Activated CD8-positive, alpha-beta memory T cell treated with anti-CD3 and anti-CD28 coated beads for 4 hours (primary cell): ENCODE data around the gene ITPKC.

Source experiments
- DNase-seq, 2 donors: peaks; one replicate each; pipeline ENCODE4 v3.0.0-alpha.2; 2020; ENCODE audit warnings: low read depth in 2 of 2

ITPKC gene

DNA sequence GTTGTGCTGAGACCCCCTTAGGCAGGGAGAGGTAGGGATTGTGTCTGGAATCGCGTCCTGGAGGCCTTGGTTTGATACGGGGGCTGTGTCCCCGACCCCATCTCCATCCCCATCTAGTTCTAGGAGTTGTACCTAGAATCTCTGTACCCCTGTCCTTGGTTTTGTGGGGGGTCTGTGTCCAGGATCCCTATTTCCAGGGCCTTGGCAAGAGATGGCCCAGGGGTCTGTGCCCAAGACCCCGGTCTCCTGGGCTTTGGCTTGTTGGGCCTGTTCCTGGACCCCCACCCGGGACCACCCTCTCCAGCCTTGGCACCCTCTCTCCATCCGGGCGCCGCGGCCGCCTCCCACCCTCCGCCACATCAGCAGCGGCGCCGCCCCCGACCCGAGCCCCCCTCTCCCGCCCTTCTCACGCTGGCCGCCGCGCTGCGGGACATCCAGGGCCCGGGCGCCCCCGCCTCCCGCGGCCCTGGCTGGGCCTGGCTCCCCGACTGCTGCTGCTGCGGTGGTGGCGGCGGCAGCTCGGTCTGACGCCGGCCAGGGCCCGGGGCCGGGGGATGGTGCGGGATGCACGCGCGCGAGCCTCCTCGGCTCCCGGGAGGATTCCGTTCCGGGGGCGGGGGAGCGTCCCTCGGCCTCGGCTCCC lies 26.7 kb upstream of the ITPKC start, which contains the start of gene NUMBL:
Gene NUMBL (minus strand): TSS at position 602 of the 643 bp plus-strand sequence. CDS start 168 bp downstream, at position 434.
- DNase-seq: no peak

DNA sequence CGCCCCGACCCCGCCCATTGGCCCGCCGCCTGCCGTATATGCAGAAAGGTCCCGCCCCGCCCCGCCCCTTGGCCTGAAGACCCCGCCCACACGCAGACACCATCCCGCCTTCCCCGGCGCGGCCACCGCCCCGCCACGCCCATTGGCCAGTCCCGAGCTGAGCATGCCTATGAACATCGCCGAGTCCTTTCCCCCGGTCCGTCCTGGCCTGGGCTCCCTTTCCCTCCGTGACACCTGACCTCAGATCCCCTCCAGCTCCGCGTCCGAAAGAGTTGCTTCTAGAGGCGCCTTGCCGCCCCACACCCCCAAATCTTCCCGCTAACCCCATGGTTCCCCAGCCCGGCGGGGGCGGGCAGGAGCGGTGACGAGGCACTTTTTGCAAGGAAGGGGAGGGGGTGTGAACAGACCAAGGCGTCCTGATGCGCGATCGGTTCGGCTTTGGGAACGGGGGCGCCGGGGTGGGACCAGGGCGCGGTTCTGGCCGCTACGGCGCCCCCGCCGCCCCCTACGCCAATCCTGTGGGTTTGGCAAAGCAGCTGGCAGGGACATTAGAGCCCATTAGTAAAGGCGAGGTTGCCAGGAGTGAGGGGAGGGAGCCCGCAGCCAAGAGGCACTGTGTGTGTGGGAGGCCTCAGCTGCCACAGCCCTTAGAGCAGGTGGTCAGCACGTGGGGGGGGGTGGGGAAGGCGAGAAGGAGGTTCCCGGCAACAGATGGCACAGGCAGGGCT lies 26.1 kb upstream of the ITPKC start:
- peak; percentile 76 to 78 for DNase-seq

DNA sequence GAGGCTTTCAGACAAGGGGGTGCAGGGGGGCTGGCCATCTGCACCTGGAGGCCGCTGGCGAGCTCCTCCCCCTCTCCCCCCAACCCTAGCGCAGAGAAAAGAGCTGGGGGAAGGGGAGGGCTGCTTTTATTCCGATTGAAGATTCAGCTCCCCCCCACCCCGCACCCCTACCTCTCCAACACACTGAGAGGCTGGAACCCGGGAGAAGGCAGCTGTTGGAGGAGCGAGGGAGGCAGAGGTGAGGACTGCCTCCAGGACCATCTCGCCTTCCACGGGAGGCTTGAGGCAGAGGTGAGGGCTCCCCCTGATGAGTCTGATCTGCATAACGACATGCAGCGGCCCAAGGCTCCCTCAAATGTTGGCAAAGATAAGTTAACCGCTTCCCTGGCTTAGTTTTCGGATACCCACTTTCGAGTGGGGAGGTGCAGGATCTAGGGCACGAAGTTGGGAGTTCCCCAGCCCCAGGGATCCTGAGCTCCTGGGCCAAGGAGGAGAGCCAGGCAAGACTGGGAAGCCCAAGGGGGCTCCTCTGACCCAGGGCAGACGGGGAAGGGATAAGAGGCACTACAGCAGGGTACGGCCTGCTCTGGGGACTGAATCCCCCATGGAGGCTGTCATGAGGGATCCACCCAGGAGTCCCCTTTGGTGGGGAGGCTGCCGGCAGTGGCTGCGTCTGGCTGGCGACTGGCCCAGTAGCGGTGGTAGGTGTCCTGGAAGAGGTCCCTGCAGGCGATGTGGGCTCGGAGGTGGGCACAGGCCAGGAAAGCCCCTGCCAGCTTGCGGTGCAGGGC lies 25.3 kb upstream of the ITPKC start:
- no peak for DNase-seq

DNA sequence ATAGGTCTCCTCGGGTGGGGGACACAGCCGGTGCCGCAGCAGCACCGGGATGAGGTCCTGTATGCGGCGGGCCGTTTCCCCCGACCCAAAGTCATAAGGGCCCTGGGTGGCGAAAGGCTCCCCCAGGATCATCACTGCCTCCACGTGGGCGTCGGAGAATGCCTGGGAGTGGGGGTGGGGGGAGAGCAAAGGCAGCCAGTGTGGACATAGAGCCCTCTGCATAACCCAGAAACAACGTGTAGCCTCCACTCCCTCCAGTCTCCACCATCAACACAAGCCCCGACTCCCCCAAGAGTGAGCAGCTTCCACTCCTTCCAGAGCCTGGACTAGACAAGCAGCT lies 24.7 kb upstream of the ITPKC start:
- DNase-seq: no peak

DNA sequence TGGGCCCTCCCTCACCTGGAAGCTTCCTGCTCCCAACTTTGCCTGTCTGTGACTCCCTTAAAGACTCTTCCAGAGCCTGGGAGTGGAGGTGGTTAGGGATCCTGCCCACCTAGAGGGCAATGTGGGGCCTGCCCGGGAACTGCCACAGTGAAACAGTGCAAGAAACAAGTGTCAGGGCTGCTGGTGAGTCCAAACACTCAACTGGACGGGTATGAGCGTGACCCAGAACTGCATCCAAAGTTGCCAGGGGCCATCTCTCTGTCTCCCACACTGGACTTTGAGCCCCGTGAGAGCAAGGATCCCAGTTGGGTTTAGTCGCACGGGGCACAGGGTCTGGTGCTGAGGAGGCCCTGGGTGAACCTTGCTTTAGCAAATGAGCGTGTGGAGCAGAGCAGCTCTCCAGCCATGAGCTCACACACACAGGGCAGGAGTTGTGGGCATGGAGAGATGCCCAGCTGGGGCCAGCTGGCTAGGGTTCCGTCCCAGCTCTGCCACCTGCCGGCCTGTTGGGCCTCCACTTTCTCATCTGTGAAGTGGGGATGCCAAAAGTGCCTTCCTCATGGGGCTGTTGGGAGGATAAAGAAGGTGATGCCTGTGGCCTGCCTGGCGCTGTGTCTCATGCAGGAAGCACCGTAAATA lies 23.6 kb upstream of the ITPKC start:
- no peak for DNase-seq

DNA sequence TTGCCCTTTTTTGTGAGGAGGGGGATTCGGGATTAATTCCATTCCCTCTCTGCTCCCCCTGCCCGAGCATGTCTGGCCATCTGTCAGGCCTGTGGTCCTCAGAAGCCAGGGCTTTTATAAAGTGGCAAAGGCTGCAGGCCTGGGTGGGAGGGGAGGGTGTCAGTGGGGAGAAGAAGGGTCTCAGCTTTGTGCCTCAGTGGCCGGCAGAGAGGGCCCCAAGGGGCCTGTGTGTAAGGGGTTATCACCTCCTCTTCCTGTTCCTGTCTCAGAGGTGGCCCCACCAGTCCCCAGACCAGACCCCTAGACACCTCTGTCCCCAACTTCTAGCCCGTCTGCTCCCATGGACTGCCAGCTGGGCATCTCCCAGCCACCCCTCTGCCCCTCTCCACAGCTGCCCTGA lies 23.0 kb upstream of the ITPKC start:
- no peak for DNase-seq

DNA sequence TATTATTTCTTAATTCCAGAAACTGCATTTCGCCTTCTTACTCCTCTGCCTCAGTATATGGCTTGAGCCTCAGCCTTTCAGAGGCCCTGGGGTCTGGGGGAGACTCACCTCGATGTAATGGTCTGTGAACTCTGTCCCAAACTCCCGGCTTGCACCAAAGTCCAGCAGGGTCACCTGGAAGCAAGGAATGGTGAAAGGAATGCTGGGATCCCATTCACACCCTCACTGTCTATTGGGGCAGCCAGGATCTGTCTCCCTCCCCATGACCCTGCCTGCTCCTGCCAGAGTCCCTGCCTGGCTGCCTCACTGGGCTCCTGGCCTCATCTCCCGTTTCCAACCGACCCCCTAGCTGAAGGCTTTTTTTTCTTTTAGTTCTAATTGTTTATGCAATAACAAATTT lies 21.0 kb upstream of the ITPKC start:
- DNase-seq: no peak

DNA sequence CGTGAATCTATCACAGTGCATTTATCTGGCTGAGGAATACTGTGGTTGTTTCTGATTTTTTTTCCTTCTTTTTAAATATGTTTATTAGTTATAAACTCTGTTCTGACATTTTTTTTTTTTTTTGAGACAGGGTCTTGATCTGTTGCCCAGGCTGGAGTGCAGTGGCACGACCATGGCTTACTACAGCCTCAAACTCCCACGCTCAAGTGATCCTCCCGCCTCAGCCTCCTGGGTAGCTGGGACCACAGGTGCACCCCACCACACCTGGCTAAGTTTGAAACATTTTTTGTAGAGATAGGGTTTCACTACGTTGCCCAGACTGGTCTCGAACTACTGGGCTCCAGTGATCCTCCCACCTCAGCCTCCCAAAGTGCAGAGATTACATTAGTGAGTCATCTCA lies 19.9 kb upstream of the ITPKC start:
- no peak for DNase-seq

DNA sequence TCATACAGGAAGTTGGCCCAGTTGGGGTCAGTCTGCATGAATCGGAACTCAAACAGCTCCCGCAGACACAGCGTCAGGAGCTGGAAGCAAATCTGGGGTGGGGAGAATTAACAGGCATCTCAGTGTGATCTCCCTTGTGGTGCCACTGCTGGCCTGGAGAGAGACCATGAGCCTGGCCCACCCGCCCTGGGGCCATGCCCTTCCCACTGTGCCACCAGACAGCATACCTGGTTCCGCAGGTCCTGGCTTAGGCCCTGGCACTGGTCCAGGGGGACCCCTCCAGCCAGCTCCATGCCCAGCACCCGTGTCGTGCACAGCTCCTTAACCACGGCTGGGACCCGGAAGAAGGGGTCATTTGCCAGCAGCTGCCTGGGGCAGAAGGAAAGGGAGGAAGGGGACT lies 16.8 kb upstream of the ITPKC start:
- no peak for DNase-seq

DNA sequence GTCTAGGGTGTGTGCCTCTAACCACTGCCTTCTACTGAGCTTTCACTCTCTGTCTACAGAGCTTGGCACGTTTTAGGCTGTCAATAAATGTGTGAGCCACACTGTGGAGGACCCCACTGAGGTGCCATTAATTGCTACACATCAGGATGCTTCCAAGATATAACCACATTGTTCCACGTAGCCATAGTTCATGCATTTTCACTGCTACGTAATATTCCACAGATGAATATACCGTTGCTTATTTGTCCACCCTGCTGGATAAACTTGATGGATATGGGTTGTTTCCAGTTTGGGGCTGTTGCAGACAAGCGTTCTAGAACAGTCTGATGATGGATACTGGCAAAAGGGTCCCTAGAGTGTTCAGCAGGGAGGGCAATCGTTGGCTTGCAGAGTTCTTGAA lies 15.2 kb upstream of the ITPKC start:
- DNase-seq: no peak

DNA sequence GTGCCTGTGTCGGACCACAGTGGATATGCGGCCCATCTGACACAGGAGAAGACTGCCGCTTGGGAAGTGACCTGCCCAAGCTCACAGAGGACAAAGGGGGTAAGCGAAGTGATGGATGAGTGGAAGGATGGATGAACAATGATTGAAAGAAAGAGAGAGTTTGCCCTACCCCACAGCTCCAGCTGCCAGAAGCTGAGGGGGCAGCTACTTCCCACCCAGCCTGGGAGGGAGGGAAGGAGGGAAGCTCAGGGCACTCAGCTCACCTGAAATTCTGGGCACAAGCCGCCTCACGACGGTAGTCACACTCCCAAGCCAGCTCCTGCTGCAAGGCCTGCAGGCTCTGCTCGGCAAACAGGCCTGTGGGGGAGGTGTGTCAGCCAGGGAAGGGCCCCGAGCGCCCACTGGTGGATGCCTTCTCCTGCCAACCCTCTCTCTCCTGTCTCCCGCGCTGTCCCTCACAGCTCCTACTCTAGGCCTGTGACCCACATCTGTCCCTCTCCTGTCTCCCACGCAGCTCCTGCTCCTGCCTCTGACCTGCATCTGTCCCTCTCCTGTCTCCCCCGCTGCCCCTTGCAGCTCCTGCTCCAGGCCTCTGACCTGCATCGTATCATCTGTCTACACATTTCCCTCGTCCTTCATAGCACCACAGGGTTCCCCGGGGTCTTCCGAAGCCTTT lies 14.4 kb upstream of the ITPKC start:
- no peak for DNase-seq

DNA sequence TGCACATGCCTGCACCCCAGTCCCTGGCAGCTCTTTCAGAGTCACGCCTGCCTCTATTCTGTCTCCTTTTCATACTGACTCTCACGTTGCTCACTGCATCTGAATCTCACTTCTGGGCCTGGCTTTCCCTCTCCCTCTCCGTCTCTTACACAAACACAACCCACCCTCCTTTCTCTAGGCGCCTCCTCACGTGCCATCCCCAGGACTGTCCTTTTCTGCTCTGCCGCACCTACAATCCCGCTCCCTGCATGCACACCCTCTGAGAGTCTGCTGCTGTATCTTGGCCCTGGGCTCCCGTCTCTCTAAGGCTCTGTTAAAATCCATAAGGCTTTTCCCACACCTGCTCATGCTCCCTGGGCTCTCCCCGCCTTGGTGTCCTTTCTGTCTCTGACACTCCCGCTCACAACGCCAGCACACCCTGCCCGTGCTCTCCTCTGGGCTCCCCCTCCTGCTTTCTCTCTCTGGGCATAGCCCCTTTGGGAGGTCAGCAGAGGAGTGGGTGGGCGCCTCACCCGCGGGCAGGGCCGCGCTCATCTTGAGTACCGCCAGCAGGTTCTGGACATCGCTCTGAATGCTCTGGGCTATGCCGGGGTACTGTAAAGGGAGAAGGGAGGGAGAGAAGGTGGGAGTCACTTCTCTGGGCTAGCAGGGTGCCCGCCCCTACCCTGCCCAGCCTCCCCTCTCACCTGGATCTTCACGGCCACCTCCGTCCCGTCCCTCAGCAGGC lies 13.7 kb upstream of the ITPKC start:
- no peak for DNase-seq

DNA sequence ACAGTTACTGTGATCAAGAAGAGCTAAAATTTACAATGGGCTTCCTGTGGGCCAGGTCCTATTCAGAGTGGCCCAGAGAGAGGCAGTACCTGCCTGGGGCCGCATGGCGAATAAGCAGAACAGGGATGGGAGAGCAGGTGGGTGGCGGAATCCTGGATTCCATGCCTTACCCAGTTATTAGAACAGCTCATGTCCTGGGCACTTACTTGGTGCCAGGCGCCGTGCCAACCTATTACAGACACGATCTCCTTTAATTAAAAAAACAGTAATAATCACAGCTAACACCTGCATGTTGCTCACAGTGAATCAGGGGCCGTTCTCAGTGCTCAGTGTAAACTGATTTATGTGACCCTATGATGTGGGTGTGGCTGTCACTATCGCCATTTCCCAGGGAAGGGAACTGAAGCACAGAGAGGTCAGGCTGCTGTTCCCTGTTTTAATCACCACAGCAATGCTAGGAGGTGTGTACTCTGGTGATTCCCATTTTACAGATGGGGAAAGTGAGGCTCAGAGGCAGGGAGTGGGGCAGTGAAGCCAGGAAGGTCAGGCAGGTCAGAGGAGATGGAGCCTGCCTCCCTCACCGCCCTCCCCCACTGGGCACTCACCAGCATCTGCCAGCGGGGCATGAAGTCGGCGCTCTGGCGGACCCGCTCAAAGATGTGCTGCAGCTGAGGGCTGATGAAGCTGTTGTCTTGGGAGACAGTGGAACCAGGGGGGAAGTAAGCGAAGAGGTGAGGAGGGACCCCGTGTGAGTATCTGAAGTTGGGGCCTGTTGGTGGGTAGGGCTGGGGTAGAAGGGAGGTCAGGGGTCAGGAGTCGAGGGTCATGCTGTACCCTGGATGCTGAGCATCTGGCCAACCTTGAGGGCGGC lies 12.2 kb upstream of the ITPKC start:
- no peak for DNase-seq

DNA sequence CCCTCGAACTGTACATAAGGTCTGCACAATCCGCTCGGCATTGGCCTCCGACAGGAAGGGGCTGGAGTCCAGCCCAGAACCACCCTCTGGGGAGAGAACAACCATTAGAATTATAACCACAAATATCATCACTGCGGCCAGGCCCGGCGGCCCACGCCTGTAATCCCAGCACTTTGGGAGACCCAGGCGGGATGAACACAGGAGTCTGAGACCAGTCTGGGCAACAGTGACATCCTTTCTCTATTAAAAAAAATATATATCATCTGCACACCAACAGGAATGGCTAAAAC lies 11.6 kb upstream of the ITPKC start:
- no peak for DNase-seq

DNA sequence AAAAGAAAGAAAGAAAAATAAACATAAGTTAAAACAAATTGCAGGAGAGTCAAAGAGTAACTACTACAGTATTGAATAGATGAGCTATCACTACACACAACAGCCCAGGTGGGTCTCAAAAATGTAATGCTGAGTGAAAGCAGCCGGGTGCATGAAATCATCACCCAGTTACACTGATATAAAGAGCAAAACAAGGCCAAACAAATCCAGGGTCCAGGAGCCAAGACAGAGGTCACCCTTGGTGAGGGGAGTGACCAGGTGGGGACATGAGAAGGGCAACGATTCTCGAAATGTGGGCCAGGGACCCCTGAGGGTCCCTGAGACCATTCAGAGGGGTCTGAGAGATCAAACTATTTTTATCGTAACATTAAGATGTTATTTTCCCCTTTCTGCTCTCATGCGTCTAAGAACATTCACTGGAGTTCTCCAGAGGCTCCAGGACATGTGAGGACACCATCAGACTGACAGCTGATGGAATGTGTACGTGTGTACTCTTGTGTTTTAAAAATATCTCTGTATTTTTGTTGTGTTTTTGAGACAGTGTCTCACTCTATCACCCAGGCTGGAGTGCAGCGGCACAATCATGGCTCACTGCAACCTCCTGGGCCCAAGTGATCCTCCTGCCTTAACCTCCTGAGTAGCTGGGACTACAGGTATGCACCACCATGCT lies 10.8 kb upstream of the ITPKC start:
- no peak for DNase-seq

DNA sequence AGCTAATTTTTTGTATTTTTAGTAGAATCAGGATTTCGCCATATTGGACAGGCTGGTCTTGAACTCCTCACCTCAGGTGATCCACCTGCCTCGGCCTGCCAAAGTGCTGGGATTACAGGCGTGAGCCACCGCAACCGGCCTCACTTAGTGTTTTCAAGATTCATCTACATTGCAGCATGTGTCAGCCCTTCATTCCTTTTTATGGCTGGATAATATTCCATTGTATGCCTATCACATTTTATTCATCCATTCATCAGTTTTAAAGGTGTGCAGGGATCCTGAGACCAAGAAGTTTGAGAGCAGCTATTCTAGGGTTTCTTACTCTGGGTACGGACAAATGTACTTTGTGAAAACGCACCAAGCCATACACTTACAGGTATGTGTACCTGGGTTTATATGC lies 9.3 kb upstream of the ITPKC start:
- DNase-seq: no peak

DNA sequence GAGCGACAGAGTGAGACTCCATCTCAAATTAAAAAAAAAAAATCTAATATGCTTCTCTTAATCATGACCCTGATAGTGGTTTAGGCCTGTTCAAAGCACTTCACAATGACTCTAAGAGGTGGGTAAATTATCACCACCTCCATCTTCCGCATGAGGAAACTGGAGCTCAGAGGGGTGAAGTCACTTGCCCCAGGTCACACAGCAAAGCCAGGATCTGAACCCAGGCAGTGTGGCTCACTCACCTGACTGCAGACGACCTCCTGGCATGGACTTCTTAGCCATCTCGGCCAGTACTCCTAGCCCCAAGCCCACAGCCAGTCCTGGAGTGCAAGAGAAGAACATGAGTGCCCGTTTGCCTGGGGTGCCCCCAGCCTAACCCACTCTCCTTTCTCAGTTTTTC lies 7.1 kb upstream of the ITPKC start:
- no peak for DNase-seq

DNA sequence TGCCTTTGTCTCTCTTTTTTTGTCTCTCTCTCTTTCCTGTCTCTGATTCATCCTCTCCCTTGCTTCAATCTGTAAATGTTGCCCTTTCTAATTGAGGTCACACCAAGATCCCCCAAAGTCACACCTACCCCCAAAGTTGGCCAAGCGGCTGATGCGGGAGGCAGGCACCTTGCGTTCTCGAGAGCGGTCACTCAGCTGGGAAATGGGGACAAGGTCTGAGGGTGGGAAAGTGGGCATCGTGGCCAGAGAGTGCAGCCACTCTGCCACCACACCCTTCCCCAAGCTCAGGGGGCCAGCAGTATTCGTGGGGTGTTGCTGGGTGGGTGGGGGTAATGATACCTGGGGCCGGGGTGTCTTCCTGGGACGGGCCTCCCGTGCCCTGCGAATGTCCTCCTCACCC lies 3.0 kb upstream of the ITPKC start:
- no peak for DNase-seq

DNA sequence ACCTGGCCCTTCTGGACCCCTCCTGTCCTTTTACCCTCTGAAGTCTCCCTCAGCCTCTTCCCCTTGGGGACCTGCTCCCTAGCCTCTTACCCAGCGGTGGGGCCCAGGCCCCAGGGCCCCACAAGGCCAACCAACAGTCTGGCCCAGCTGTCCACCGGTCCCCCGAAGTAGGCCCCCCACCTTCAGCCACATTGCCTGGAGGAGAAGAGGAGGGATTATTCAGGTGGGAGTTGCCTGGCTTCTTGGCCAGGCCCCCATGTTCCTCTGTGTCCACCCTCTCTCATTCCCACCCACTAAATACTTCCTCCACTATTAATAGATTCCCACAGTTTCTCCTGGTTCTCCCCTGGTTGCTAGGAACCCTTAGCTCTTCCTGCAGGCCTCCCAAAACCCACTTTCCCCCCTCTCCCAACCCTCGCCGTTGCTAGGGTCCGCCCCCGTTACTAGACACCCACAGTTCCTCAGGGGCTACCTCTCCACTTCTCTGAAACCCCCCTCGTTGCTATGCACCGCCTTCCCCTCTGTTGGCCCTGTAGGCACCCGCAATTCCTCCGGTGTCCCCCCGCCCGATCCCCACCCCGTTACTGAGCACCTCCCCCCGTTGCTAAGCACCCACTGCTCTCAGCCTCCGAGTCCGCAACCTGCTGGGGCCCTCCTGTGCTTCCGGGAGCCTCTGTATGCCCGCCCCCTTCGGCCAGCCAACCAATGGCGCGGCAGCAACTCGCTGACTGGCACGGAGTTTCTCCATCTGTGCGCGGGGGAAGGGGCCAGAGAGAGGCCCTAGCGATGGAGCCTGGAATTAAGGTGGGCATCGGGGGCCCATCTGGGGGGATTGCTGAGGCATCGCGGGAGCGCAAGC lies 2.2 kb upstream of the ITPKC start:
- DNase-seq: peak; percentile 81 to 85
